MM.1S (cell line): ENCODE data around the gene DVL1.

Experiments
- EZH2phosphoT487 ChIP-seq: fragments of 300-600 bp; sonication (generic); IDR thresholded peaks from 2 replicates; pipeline ENCODE4 v1.6.1; 2018; ENCODE audit warnings: antibody characterized with exemption, low read length
- TF ChIP-seq, protein P1 (sequence below): fragments of 300-600 bp; sonication (generic); IDR thresholded peaks from 2 replicates; pipeline ENCODE4 v1.5.1; 2016; ENCODE audit warnings: antibody characterized with exemption, low read length, mixed read lengths

DNA sequence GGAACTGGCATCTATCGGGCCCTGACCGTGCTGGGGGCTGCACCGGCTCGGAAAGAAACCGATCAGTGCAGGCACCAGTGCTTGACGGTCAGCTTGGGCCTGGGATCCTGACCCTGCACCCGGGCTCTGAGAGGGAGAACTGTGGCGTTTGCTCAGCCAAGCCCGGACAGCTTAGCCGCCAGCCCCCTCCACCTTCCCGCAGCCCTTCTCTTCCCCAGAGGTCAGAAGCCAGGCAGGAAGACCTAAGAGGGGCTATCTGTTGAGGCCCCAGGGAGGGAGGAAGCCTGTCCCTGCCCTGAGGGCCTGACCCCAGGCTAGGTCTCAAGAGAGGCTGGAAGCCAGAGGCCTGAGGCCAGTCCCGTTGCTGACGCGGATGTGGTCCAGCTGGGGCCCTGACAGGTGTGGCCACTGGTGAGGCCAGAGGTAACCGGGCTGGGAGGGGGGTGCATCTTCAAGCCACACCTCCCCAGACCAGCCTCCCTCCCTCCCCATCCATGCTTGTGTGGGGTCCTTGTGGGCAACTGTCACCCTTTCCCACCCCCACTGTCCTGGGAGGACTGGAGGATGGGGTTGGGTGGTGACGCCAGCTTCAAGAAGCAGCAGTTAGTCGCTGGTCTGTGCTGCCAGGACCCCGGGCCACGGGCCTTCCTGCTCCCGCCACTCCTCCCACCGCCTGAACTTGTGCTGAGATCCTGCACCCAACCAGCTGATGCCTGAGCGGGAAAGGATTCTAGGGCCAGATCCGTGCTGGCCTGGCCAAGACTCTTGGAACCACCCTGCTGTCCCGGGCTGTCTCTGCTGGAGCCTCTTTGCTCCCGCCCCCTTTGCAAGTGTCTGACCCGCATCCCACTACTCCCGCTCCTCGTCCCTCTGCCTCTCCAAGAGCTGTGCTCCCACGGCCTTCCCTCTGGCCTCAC, 2.6 kb upstream of the DVL1 start:
- TF ChIP-seq, protein P1, sequence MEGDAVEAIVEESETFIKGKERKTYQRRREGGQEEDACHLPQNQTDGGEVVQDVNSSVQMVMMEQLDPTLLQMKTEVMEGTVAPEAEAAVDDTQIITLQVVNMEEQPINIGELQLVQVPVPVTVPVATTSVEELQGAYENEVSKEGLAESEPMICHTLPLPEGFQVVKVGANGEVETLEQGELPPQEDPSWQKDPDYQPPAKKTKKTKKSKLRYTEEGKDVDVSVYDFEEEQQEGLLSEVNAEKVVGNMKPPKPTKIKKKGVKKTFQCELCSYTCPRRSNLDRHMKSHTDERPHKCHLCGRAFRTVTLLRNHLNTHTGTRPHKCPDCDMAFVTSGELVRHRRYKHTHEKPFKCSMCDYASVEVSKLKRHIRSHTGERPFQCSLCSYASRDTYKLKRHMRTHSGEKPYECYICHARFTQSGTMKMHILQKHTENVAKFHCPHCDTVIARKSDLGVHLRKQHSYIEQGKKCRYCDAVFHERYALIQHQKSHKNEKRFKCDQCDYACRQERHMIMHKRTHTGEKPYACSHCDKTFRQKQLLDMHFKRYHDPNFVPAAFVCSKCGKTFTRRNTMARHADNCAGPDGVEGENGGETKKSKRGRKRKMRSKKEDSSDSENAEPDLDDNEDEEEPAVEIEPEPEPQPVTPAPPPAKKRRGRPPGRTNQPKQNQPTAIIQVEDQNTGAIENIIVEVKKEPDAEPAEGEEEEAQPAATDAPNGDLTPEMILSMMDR: no peak
- TF ChIP-seq EZH2phosphoT487: no peak
